C4-2B (cell line): ENCODE data around the gene CXXC5.

Experiments used
- CTCF ChIP-seq: fragments of 450-650 bp; conservative IDR thresholded peaks from 2 replicates; pipeline ENCODE4 v1.5.1; 2017; ENCODE audit warnings: mild to moderate bottlenecking
- ZFX ChIP-seq: fragments of 450-650 bp; IDR thresholded peaks from 2 replicates; pipeline ENCODE4 v1.6.1; 2017

DNA sequence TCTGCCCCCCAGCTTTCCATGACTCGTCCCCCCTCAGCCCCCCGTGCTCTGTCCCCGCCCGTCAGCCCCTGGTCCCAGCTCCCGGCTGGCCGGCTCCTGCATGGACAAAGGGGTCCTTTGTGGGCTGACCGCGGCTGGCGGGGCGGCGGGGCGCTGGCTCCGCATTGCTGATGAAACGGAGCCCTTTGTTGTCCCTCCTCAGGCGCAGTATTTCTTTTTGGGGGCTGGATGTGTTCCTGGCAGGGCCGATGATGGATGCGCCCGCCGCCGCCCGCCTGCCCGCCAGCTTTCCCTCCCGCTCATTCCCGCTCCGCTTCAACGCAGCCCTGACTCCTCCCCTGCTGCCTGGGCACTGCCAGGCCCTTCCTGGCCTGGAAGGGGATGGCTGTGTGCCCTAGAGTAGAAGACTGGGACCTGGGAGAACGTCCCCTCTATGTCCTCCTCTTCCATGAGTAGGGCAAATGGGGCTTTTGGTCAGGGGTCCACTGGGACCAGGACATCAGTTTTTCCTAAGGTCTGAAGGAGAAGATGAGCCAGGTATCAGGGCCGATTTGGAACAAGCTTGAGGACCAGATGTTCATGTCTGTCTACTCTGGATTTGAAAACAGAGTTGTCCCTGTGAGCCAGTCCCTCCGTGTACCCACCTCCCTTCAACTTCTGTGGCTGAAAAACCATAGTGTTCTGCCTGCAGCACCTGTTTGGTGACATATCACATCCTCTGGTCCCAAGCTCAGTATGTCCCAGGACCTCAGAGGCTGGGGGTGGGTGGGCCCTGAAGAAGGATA, 29.0 kb downstream of the CXXC5 start:
- no peak for TF ChIP-seq CTCF
- TF ChIP-seq ZFX = no peak
